ENCODE data around the gene WDR74.
A peak's percentile ranks its signal among the peaks of the same experiment; 100 is the strongest.

Gene WDR74

DNA sequence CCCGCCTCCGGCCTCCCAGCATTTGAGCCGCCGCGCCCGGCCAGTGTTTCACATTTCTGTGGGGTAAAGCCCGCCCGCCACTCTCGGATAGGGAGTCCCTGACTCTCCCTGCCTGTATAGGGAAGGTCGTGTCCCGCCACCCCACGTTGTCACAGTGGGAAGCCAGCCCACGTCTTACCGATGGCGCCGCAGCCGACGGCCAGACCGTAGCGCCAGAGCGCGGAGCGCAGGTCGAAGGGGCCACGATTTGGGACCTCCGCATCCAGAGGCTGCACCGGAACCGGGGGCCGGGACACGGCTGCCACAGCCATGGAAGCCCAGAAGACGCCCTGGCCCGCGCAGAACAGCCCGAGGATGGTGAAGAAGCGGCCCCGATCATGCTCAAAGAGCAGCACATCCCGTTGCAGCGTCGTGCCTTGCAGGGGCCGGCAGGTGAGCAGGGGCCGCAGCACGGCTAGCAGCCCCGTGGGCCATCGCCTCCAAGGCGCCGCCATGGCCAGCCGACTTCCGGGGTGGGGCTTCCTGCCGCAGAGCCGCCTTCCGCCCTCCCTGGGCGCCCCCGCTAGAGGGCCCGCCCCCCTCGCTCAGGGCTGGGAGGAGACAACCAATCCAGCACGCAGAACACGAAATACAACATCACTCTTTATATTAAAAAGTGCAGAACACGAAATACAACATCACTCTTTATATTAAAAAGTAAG lies 47.7 kb downstream of the WDR74 start, which contains the start of gene TMEM223:
Gene TMEM223, minus strand, starts transcription at position 506 of the 701 bp plus-strand sequence. Its CDS starts 12 bp downstream, at position 494.
- DNase-seq = peak; percentile 92

DNA sequence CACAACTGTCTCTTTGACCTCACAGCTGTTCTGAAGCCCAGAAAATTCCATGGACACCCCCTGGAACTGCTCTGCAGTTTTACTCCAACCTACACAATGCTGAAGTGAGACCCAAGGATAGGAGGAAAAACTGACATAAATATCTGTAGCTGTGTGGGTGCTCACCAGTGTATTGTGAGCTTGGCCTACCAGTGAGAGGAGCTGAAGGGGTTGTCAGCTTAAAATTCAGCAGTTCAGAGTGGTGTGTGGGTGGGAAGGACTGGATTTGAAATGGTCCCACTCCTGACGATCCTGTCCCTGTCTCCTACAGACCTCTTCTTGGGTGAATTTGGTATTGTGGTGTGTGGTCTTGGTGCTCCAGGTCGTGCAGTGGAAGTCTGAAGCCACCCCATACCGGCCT lies 49.8 kb downstream of the WDR74 start:
- no peak for DNase-seq

DNA sequence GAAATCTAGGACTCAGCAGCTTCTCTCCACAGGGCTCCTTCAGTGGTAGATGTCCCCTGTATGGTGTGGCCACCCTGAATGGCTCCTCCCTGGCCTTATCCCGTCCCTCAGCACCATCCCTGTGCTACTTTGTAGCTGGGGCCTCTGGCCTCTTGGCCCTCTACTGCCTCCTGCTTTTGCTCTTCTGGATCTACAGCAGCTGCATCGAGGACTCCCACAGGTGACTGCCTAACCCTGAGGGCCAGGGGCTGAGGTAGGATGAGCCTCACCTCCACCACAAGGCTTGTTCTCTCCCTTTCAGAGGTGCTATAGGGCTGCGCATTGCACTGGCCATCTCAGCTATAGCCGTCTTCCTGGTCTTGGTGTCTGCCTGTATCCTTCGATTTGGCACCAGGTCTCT lies 50.4 kb downstream of the WDR74 start:
- no peak for DNase-seq

DNA sequence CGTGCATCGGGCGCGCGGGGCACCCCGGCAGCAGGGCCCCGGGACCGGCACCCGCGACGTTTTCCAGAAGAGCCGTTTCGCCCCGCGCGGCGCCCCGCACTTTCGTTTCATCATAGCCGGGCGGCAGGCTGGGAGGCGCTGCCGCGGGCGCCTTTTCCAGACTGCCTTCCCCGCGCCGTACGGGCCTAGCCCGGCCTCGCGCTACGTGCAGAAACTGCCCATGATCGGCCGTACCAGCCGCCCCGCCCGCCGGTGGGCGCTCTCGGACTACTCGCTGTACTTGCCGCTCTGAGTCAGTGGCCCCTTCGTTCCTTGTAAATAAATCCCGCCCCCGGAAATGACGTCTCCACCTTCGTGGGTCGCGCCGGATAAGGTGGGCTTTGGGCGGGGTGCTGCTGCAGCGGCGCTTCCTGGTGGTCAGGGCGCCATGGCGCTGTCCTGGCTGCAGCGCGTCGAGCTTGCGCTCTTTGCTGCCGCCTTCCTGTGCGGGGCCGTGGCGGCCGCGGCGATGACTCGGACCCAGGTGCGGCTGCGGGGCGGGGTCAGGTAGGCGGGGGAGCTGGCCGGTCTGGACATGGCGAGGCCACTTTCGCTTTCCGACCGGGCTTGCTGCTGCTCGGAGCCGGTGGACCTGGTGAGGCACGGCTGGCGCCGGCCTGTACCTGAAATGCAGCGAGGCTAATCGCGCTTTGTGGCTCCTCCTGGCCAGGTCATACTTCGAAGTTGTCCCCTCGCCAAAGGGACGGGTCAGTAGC lies 52.2 kb downstream of the WDR74 start, which contains the start of gene TMEM179B:
Gene TMEM179B, plus strand, starts transcription at position 398 of the 755 bp plus-strand sequence. Its CDS starts 30 bp downstream, at position 428.
- DNase-seq = peak; percentile 98

DNA sequence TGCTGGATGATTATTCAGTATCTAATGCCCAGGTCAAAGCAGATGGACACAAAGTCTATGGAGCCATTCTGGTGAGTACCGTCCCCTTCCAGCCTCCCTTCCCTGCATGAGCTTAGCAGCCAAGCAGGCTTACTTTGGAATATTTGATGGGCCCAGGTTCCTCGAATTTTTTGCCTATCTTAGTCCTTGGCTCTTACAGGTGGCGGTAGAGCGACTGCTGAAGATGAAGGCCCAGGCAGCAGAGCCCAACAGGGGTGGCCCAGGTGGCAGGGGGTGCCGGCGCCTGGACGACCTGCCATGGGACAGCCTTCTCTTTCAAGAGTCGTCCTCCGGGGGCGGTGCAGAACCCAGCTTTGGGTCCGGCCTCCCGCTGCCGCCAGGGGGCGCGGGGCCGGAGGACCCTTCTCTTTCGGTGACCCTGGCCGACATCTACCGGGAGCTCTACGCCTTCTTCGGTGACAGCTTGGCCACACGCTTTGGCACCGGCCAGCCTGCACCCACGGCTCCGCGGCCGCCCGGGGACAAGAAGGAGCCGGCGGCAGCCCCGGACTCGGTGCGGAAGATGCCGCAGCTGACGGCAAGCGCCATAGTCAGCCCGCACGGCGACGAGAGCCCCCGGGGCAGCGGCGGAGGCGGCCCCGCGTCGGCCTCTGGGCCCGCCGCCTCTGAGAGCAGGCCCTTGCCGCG lies 52.9 kb downstream of the WDR74 start:
- peak; percentile 90 for DNase-seq

Measured in left hindlimb (tissue), 1 donor.